Placental epithelial cell (primary cell): ENCODE results near the gene SERGEF. TPM values are rescaled to one million over a fixed set of nuclear protein-coding genes. Genes with fewer than 3 reads are reported as not detected.

Source experiments
- total RNA-seq: library from RNA; depleted of rRNA; stranded (reverse); fragments of >200 nt; gene quantifications from 2 replicates; pipeline ENCODE4 v1.2.3, GENCODE V29; 2012

SERGEF gene
- 9.2 and 13.0 TPM in 2 replicates for total RNA-seq

DNA sequence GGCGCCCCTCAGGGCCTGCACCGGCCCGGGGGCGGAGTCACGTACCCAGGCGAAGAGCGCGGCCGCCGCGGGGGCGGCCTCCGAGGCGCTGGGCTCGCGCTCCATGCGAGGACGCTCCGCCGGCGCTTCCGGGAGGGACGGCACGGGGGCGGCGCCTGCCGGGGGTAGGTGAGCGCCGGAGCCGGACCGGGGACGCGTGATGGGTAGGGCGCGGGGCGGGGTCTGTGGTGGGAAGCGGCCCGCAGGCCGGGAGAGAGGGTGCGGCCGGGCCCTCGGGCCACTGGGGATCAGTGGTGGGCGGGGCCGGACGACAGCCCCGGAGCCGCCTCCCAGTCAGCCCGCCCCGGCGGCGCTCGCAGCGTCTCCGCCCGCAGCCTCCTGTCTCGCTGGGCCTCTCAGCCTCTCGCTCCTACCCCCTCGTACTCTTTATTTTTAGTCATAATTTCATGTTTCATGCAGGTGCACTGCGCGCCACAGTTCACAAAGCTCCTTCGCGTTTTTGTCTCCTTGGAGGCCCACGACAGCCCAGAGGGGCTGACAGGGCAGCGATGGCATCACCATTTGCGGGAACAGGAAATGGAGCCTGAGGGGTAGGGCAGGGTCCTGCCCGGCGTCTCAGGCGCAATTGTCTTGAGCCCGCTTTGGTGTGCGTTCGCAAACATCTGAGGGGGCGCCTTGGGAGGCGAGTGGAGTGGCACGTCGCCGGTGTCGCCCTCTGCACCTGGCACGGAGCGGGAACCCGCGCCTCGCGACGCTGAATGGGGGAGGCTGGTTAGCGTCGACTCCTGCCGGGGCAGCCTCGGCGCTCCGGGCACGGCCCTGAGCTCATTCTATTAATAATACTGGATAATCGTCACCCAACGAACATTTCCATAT, at the start of gene SERGEF:
TSS of gene SERGEF (minus strand) at position 142 of the 876 bp plus-strand sequence. CDS start at position 105, 37 bp downstream.

GRCh38 chr11:18046116-18046777, 33.4 kb upstream of the SERGEF start, which contains the start of gene TPH1:
TPH1 (minus strand) TSS chr11:18046269; CDS start chr11:18040762, 5,507 bp downstream.

Other genes with a start within 250 kb of the SERGEF start
- 0.11 and 0.39 TPM in 2 replicates for gene TPH1, start 33.2 kb upstream of the SERGEF start, total RNA-seq
- gene SAAL1, start 93.0 kb upstream of the SERGEF start, total RNA-seq = 14.1 and 14.3 TPM in 2 replicates
- gene MRGPRX3, start 119.5 kb upstream of the SERGEF start, total RNA-seq = not detected in 2 replicates
- gene MRGPRX4, start 159.8 kb upstream of the SERGEF start, total RNA-seq = not detected in 2 replicates
- not detected in 2 replicates for gene SAA4, start 223.8 kb upstream of the SERGEF start, total RNA-seq
- gene SAA2, start 235.6 kb upstream of the SERGEF start, total RNA-seq = not detected in 2 replicates